Transverse colon (tissue), 4 donors: ENCODE results near the gene SPEM1. TPM values are rescaled to one million over a fixed set of nuclear protein-coding genes. Genes with fewer than 3 reads are reported as not detected.

Experiments
- DNase-seq: peaks from one replicate; pipeline ENCODE4 v3.0.0-alpha.2; 2019
- H3K27ac ChIP-seq, 4 donors: fragments of 200-600 bp; sonication (generic); 2 replicates each; pipeline ENCODE4 v1.5.1; 2016 to 2018; ENCODE audit warnings: inconsistent platforms in 4 of 4
- H3K27me3 ChIP-seq: fragments of 200-600 bp; sonication (generic); 2 replicates; pipeline ENCODE4 v1.5.1; 2017; ENCODE audit warnings: inconsistent platforms
- H3K36me3 ChIP-seq, 4 donors: fragments of 200-600 bp; sonication (generic); 2 replicates each; pipeline ENCODE4 v1.5.1; 2017 to 2019; ENCODE audit warnings: inconsistent platforms in 4 of 4
- H3K4me1 ChIP-seq, 4 donors: fragments of 200-600 bp; sonication (generic); 2 replicates each; pipeline ENCODE4 v1.5.1; 2017 to 2020; ENCODE audit warnings: inconsistent platforms in 4 of 4
- H3K4me3 ChIP-seq, 4 donors: fragments of 200-600 bp; sonication (generic); 1 replicate in 1 of 4; 2 replicates in 3 of 4; pipeline versions ENCODE4 v1.5.1 to v1.6.1; 2017 to 2019; ENCODE audit warnings: inconsistent platforms in 4 of 4
- H3K9me3 ChIP-seq, 2 donors: fragments of 200-600 bp; sonication (generic); 2 replicates each; pipeline ENCODE4 v1.5.1; 2017 to 2019; ENCODE audit warnings: inconsistent platforms in 2 of 2
- CTCF ChIP-seq, 5 experiments: fragments of 200-600 bp in 3 of 5; fragments of 450-650 bp in 2 of 5; sonication (generic) in 3 of 5; IDR thresholded peaks; 1 replicate in 2 of 5; 2 replicates in 3 of 5; pipeline ENCODE4 v1.5.1; 2016 to 2017; ENCODE audit warnings: antibody characterized with exemption in 5 of 5, inconsistent platforms in 3 of 5, mild to moderate bottlenecking in 2 of 5, moderate library complexity in 1 of 5
- EP300 ChIP-seq: sonication (generic); formaldehyde crosslinking; IDR thresholded peaks from one replicate; pipeline ENCODE4 v1.6.1; 2017; ENCODE audit warnings: antibody characterized with exemption, low read depth
- POLR2A ChIP-seq: fragments of 450-650 bp; IDR thresholded peaks from one replicate; pipeline ENCODE4 v1.6.1; 2016; ENCODE audit warnings: antibody characterized with exemption, mild to moderate bottlenecking, moderate library complexity
- POLR2AphosphoS5 ChIP-seq, 3 donors: sonication (generic); formaldehyde crosslinking; IDR thresholded peaks; one replicate each; pipeline ENCODE4 v1.6.1; 2016; ENCODE audit warnings: antibody characterized with exemption in 3 of 3
- WGBS, 2 donors: methylation state at CpG; one replicate each; pipeline ENCODE4 v1.1.5; 2018; ENCODE audit warnings: low coverage in 1 of 2; 5-methylcytosine and 5-hydroxymethylcytosine counted together
- in situ Hi-C, 4 donors: fragments of 200-750 bp; cut with MboI; loops; one replicate each; pipeline versions ENCODE4 v1.15.0 to v1.15.1; 2017; ENCODE audit warnings: low sequenced_read_pairs in 3 of 4, low pct_ligation_motif_present in 1 of 4, low pct_unique_long_range_greater_than_20kb in 1 of 4
- intact Hi-C: fragments of 100-400 bp; cut with DNase I; formaldehyde crosslinking; loops from one replicate; pipeline ENCODE4 v1.15.1; 2023; ENCODE audit warnings: low total_unique reads
- total RNA-seq, 4 donors: library from RNA; depleted of rRNA; stranded (reverse); fragments of >200 nt; gene quantifications; one replicate each; pipeline ENCODE4 v1.1.0, GENCODE V29; 2016

SPEM1 gene
- total RNA-seq, 4 donors from 2014 or later = not detected

GRCh38 chr17:7380321-7380720 is 39.8 kb upstream of the SPEM1 start:
- peak; percentile 68 for DNase-seq
- H3K36me3 ChIP-seq = no peaks in the 10 kb centered on the region
- H3K27ac ChIP-seq = peak overlapping the region; percentile 74 to 85 (median 81)
- peaks cover 6 to 22% (median 22%) of the 10 kb centered on the region in 4 donors for H3K4me1 ChIP-seq
- in situ Hi-C loops = no loop called here
- intact Hi-C loops = no loop called here
- H3K27me3 ChIP-seq = no peaks in the 10 kb centered on the region
- H3K9me3 ChIP-seq = no peaks in the 10 kb centered on the region
- WGBS, 2 donors = 43% methylated on average over 7 of the region's 7 CpGs; no CpG with 5 or more reads in 1 of the 2 donors
- TF ChIP-seq POLR2A = no peak
- TF ChIP-seq CTCF (IDR thresholded peaks at IDR 0.05) = no peak
- TF ChIP-seq POLR2AphosphoS5 (IDR thresholded peaks at IDR 0.05) = no peak
- TF ChIP-seq EP300 = no peak
- peak overlapping the region in 3 of 4 donors; percentile 53 to 66 (median 53) for H3K4me3 ChIP-seq

GRCh38 chr17:7380855-7381683 is 39.1 kb upstream of the SPEM1 start, which contains the start of gene TNK1:
TSS of gene TNK1 (plus strand) at chr17:7381089. CDS start at chr17:7382927, 1,838 bp downstream.
- intact Hi-C loops (no loop called here), in situ Hi-C loops (no loop called here)
- peak; percentile 69 to 94 (median 90) for TF ChIP-seq POLR2AphosphoS5 (IDR thresholded peaks at IDR 0.05)
- no peak for TF ChIP-seq CTCF (IDR thresholded peaks at IDR 0.05)
- peak; percentile 91 for TF ChIP-seq POLR2A
- peak; percentile 87 for DNase-seq
- Histone ChIP-seq H3K36me3 (no peaks in the 10 kb centered on the region), H3K27me3 (no peaks in the 10 kb centered on the region), H3K4me1 (peaks cover 6 to 22% (median 22%) of the 10 kb centered on the region in 4 donors), H3K27ac (peak within 1 kb of the TSS; percentile 74 to 85 (median 81)), H3K4me3 (peak within 1 kb of the TSS; percentile 21 to 66 (median 53)), H3K9me3 (no peaks in the 10 kb centered on the region)
- WGBS, 2 donors = 5 to 8% methylated on average over 9 to 48 of the region's 52 CpGs

- no peaks in the 10 kb centered on the region for H3K9me3 ChIP-seq
- peaks cover 6 to 22% (median 22%) of the 10 kb centered on the region in 4 donors for H3K4me1 ChIP-seq
- TF ChIP-seq EP300 = no peak
- no peak for TF ChIP-seq CTCF (IDR thresholded peaks at IDR 0.05)
- no peak for TF ChIP-seq POLR2AphosphoS5 (IDR thresholded peaks at IDR 0.05)
- no peak for TF ChIP-seq POLR2A
- H3K27me3 ChIP-seq = no peaks in the 10 kb centered on the region
- intact Hi-C loops = no loop called here
- 92 to 100% methylated on average over 1 to 10 of the region's 10 CpGs for WGBS, 2 donors
- in situ Hi-C loops = no loop called here
- H3K4me3 ChIP-seq = no peak overlapping the region
- no peak overlapping the region for H3K27ac ChIP-seq
- no peak for DNase-seq
- no peaks in the 10 kb centered on the region for H3K36me3 ChIP-seq
Observed at GRCh38 chr17:7382901-7383300, 37.2 kb upstream of the SPEM1 start.

DNA sequence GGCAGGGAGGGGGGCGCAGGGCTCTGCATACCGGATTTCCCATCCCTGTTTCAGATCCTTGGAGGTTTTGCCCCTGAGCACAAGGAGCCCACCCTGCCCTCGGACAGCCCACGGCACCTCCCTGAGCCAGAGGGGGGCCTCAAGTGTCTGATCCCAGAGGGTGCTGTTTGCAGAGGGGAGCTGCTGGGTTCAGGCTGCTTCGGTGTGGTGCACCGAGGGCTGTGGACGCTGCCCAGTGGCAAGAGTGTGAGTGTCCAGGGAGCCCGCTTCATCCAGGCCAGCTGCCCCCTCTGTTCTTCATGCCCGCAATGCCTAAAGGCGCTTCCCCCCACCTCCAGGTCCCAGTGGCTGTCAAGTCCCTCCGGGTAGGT is 36.8 kb upstream of the SPEM1 start:
- TF ChIP-seq POLR2A (no peak), POLR2AphosphoS5 (IDR thresholded peaks at IDR 0.05) (no peak), CTCF (IDR thresholded peaks at IDR 0.05) (no peak), EP300 (no peak)
- H3K4me3 ChIP-seq = peak overlapping the region in 2 of 4 donors; percentile 31 to 40
- intact Hi-C loops = no loop called here
- peaks cover 6 to 22% (median 22%) of the 10 kb centered on the region in 4 donors for H3K4me1 ChIP-seq
- DNase-seq = no peak
- H3K27me3 ChIP-seq = no peaks in the 10 kb centered on the region
- in situ Hi-C loops = no loop called here
- no peak overlapping the region for H3K27ac ChIP-seq
- WGBS, 2 donors = 89% methylated on average over 11 of the region's 11 CpGs; no CpG with 5 or more reads in 1 of the 2 donors
- no peaks in the 10 kb centered on the region for H3K9me3 ChIP-seq
- H3K36me3 ChIP-seq = no peaks in the 10 kb centered on the region
